Measurements from ENCODE around the gene RTTN.
"Not testable (repeated sequence)": the region's sequence is repeated elsewhere in the genome, so short reads cannot be mapped to it uniquely, and the experiment has no call there.

The RTTN gene

GRCh38 chr18:70156886-70157285, 48.6 kb downstream of the RTTN start:
- no peak for DNase-seq (ENCODE audit: low spot score)

- no peak for DNase-seq (ENCODE audit: low spot score)
Measured at GRCh38 chr18:70154591-70155194, 50.8 kb downstream of the RTTN start.

GRCh38 chr18:70151614-70152013, 53.9 kb downstream of the RTTN start:
- no peak for DNase-seq (ENCODE audit: low spot score)

- no peak for DNase-seq (ENCODE audit: low spot score)
Measured at GRCh38 chr18:70149616-70150301, 55.7 kb downstream of the RTTN start.

GRCh38 chr18:70149156-70149555, 56.3 kb downstream of the RTTN start:
- DNase-seq (ENCODE audit: low spot score), result no peak

- no peak for DNase-seq (ENCODE audit: low spot score)
Measured at GRCh38 chr18:70148039-70148938, 57.2 kb downstream of the RTTN start.

- DNase-seq (ENCODE audit: low spot score), result no peak
Measured at GRCh38 chr18:70146174-70146573, 59.3 kb downstream of the RTTN start.

- no peak for DNase-seq (ENCODE audit: low spot score)
Measured at GRCh38 chr18:70142001-70142400, 63.5 kb downstream of the RTTN start.

GRCh38 chr18:70139138-70139537, 66.3 kb downstream of the RTTN start:
- no peak for DNase-seq (ENCODE audit: low spot score)

GRCh38 chr18:70135604-70136003, 69.9 kb downstream of the RTTN start:
- no peak for DNase-seq (ENCODE audit: low spot score)

GRCh38 chr18:70132999-70133398, 72.5 kb downstream of the RTTN start:
- no peak for DNase-seq (ENCODE audit: low spot score)

GRCh38 chr18:70128271-70128670, 77.2 kb downstream of the RTTN start:
- no peak for DNase-seq (ENCODE audit: low spot score)

GRCh38 chr18:70127359-70127758, 78.1 kb downstream of the RTTN start:
- DNase-seq (ENCODE audit: low spot score), result no peak

- peak; percentile 8 for DNase-seq (ENCODE audit: low spot score)
Measured at GRCh38 chr18:70126832-70127231, 78.7 kb downstream of the RTTN start.

- no peak for DNase-seq (ENCODE audit: low spot score)
Measured at GRCh38 chr18:70124139-70124538, 81.3 kb downstream of the RTTN start.

- DNase-seq (ENCODE audit: low spot score), result no peak
Measured at GRCh38 chr18:70121842-70122241, 83.6 kb downstream of the RTTN start.

- DNase-seq (ENCODE audit: low spot score), result no peak
Measured at GRCh38 chr18:70116949-70117348, 88.5 kb downstream of the RTTN start.

GRCh38 chr18:70113511-70113910, 92.0 kb downstream of the RTTN start:
- no peak for DNase-seq (ENCODE audit: low spot score)

GRCh38 chr18:70110678-70111077, 94.8 kb downstream of the RTTN start:
- no peak for DNase-seq (ENCODE audit: low spot score)

- no peak for DNase-seq (ENCODE audit: low spot score)
Measured at GRCh38 chr18:70107091-70107490, 98.4 kb downstream of the RTTN start.

- DNase-seq (ENCODE audit: low spot score), result not testable (repeated sequence)
Measured at GRCh38 chr18:70102854-70103253, 102.6 kb downstream of the RTTN start.

GRCh38 chr18:70089858-70090257, 115.6 kb downstream of the RTTN start:
- DNase-seq (ENCODE audit: low spot score), result no peak

- DNase-seq (ENCODE audit: low spot score), result no peak
Measured at GRCh38 chr18:70086085-70086484, 119.4 kb downstream of the RTTN start.

Data from SK-N-DZ (cell line).